Duodenal mucosa (tissue), 2 donors: ENCODE measurements around the gene NCOR2.

Source experiments
- H3K27ac ChIP-seq: one replicate; pipeline ENCODE4 v1.7.0; 2013; ENCODE audit warnings: low read depth, low read length
- H3K27me3 ChIP-seq, 2 donors: one replicate each; pipeline ENCODE4 v1.7.0; 2013; ENCODE audit warnings: low read length in 2 of 2, control low read depth in 1 of 2; ENCODE audit not compliant: insufficient read depth in 2 of 2, control insufficient read depth in 1 of 2
- H3K36me3 ChIP-seq, 2 donors: one replicate each; pipeline ENCODE4 v1.7.0; 2013; ENCODE audit warnings: low read length in 2 of 2, control low read depth in 1 of 2; ENCODE audit not compliant: insufficient read depth in 2 of 2, control insufficient read depth in 1 of 2
- H3K4me1 ChIP-seq, 2 donors: one replicate each; pipeline ENCODE4 v1.7.0; 2013; ENCODE audit warnings: low read length in 2 of 2, control low read depth in 1 of 2; ENCODE audit not compliant: insufficient read depth in 2 of 2, control insufficient read depth in 1 of 2
- H3K4me3 ChIP-seq, 2 donors: one replicate each; pipeline ENCODE4 v1.7.0; 2013; ENCODE audit warnings: low read length in 2 of 2, low read depth in 1 of 2
- H3K9ac ChIP-seq, 2 donors: one replicate each; pipeline ENCODE4 v1.7.0; 2013; ENCODE audit warnings: low read length in 2 of 2, low read depth in 1 of 2
- H3K9me3 ChIP-seq, 2 donors: one replicate each; pipeline ENCODE4 v1.7.0; 2013; ENCODE audit warnings: low read length in 2 of 2, control low read depth in 1 of 2; ENCODE audit not compliant: control insufficient read depth in 1 of 2

The NCOR2 gene

DNA sequence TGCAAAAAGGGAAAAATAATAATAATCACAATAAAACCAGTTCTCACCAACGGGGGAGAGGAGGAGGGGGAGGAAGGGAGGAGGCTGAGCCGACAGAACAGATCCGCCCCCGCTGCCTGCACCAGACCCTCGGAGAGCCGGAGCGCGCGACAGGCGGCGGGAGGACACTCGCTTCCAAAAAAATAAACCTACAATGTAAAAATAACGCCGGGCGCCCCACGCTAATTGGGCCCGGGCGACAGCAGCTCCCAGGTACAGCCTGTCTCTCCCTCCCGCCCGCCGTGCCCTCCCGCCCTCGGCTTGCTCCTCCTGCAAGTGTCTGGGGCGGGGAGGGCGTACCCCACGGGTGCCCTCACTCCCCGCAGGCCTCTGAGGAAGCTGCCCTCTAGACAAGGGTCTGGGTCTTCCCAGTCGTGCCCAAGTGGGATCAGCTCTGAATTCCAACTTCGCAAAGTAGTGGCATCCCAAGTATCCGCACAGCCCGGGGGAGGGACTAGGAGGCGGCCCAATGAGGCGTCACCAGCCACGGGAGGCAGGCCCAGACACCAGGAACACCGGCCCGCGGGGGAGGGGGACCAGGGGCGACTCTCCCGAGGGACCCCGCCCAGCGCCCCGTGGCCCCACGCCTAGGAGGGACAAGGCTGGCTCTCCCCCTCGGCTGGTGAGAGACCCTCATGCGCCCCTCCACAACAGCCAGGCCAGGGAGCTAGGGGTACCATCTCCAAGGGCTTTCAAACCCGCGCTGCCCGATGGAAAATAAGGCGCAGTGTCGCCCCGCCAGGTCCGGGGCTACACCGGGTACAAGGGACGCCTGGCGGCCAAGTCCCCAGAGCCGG lies 1.0 kb downstream of the NCOR2 start:
- Histone ChIP-seq H3K9me3 (no peaks in the 10 kb centered on the region), H3K36me3 (no peaks in the 10 kb centered on the region), H3K27me3 (no peaks in the 10 kb centered on the region), H3K4me1 (peaks cover 25 to 26% of the 10 kb centered on the region in 2 donors), H3K9ac (peak overlapping the region; percentile 84 to 88), H3K27ac (peak overlapping the region; percentile 93), H3K4me3 (peak overlapping the region; percentile 77 to 86)

DNA sequence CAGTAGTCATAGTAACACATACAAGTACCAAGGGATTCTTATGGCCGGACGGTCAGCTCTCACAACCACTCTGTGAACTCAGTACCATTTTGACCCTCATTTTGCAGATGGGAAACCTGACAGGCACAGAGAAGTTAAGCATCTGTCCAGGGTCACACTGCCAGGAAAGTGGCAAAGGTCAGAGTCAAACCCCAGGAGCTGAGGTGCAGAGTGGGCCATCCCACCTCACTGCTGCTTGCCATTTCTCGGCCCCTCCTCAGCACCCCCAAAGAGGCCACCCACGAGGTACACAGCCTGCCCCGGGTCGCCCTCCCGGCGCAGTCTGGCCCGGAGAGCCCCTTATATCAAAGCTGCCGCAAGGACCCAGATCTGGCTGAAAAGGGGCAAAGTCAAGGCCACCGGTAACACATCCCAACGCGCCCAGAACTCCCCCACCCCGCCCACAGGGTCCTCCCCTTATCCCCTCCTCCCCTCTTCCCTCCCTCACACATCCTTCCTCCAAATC lies 1.7 kb downstream of the NCOR2 start:
- Histone ChIP-seq H3K4me1 (peaks cover 25 to 26% of the 10 kb centered on the region in 2 donors), H3K9ac (peak overlapping the region; percentile 57 to 88), H3K27ac (no peak overlapping the region)

GRCh38 chr12:124564971-124565491 lies 2.4 kb downstream of the NCOR2 start:
- no peaks in the 10 kb centered on the region for H3K9me3 ChIP-seq
- H3K4me3 ChIP-seq: peak overlapping the region in 1 of 2 donors; percentile 77
- no peak overlapping the region for H3K9ac ChIP-seq
- H3K4me1 ChIP-seq: peaks cover 25 to 26% of the 10 kb centered on the region in 2 donors
- no peaks in the 10 kb centered on the region for H3K27me3 ChIP-seq
- no peaks in the 10 kb centered on the region for H3K36me3 ChIP-seq
- no peak overlapping the region for H3K27ac ChIP-seq

More for the DNA sequence above, 1.7 kb downstream of the NCOR2 start:
- peak overlapping the region; percentile 77 to 86 for H3K4me3 ChIP-seq
- no peaks in the 10 kb centered on the region for H3K27me3 ChIP-seq
- H3K9me3 ChIP-seq: no peaks in the 10 kb centered on the region
- H3K36me3 ChIP-seq: no peaks in the 10 kb centered on the region

DNA sequence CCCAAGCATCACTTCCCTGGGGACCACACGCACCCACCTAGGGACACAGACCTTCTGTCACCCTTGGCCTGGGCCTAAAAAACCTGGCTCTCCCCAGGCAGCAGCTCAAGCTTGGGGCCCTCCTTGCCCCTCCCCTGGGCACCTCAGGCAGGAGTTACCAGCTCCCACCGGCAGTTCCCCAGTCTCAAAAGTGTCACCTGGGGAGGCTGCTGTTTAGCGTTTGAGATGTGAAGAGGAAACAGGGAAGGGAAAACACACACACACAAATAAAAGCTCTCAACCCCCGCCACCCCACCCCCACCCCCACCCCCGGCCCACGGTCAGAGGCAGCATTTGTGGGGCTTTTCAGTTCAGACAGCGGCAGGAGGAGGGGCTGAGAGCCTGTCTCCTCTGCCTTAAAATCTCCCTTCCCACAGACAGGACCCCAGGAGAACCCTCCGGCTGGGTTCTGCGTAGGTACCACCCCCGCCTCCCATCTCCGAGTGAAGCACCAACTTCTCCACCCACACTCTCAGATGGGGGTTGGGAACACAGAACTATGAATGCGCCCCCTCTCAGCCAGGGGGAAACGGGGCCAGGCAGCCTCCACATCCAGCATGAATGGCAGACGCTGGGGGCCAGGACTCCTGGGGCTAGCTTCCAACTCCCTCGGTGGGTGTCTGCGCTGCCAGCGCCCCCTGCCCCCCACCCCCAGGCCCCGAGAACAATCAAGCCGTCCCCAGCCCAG lies 3.0 kb downstream of the NCOR2 start:
- Histone ChIP-seq H3K36me3 (no peaks in the 10 kb centered on the region), H3K4me1 (peaks cover 25 to 26% of the 10 kb centered on the region in 2 donors), H3K27me3 (no peaks in the 10 kb centered on the region), H3K27ac (no peak overlapping the region), H3K4me3 (no peak overlapping the region), H3K9ac (no peak overlapping the region), H3K9me3 (peaks cover 0 to 4% of the 10 kb centered on the region in 2 donors)

GRCh38 chr12:124563809-124564208 lies 3.6 kb downstream of the NCOR2 start:
- no peaks in the 10 kb centered on the region for H3K27me3 ChIP-seq
- H3K9me3 ChIP-seq: peaks cover 0 to 4% of the 10 kb centered on the region in 2 donors
- H3K27ac ChIP-seq: no peak overlapping the region
- no peaks in the 10 kb centered on the region for H3K36me3 ChIP-seq
- H3K4me3 ChIP-seq: no peak overlapping the region
- no peak overlapping the region for H3K9ac ChIP-seq
- H3K4me1 ChIP-seq: peaks cover 20 to 25% of the 10 kb centered on the region in 2 donors

GRCh38 chr12:124563401-124563800 lies 4.0 kb downstream of the NCOR2 start:
- H3K4me3 ChIP-seq: no peak overlapping the region
- no peaks in the 10 kb centered on the region for H3K27me3 ChIP-seq
- peaks cover 0 to 4% of the 10 kb centered on the region in 2 donors for H3K9me3 ChIP-seq
- no peak overlapping the region for H3K9ac ChIP-seq
- H3K36me3 ChIP-seq: no peaks in the 10 kb centered on the region
- peaks cover 20 to 25% of the 10 kb centered on the region in 2 donors for H3K4me1 ChIP-seq
- H3K27ac ChIP-seq: no peak overlapping the region

DNA sequence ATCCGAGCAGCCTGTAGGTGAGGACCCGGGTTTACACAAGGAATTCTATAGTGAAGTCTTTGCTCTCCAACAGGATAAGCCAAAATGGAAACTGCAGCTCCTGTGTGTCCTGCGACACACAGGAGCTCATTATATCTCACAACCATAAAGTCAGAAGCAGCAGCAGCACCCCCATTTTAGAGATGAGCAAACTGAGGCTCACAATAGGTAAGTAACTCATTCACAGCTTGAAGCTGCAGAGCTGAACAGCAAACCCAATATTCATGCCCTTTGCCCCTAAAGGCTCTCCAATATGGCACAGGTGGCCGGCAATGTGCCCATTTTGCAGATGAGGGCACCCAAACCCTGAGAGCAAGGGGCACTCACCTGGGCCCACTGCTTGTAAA lies 4.6 kb downstream of the NCOR2 start:
- H3K27me3 ChIP-seq: no peaks in the 10 kb centered on the region
- H3K4me3 ChIP-seq: no peak overlapping the region
- no peak overlapping the region for H3K27ac ChIP-seq
- no peak overlapping the region for H3K9ac ChIP-seq
- H3K4me1 ChIP-seq: peaks cover 14 to 22% of the 10 kb centered on the region in 2 donors
- H3K9me3 ChIP-seq: peaks cover 0 to 4% of the 10 kb centered on the region in 2 donors
- H3K36me3 ChIP-seq: no peaks in the 10 kb centered on the region

DNA sequence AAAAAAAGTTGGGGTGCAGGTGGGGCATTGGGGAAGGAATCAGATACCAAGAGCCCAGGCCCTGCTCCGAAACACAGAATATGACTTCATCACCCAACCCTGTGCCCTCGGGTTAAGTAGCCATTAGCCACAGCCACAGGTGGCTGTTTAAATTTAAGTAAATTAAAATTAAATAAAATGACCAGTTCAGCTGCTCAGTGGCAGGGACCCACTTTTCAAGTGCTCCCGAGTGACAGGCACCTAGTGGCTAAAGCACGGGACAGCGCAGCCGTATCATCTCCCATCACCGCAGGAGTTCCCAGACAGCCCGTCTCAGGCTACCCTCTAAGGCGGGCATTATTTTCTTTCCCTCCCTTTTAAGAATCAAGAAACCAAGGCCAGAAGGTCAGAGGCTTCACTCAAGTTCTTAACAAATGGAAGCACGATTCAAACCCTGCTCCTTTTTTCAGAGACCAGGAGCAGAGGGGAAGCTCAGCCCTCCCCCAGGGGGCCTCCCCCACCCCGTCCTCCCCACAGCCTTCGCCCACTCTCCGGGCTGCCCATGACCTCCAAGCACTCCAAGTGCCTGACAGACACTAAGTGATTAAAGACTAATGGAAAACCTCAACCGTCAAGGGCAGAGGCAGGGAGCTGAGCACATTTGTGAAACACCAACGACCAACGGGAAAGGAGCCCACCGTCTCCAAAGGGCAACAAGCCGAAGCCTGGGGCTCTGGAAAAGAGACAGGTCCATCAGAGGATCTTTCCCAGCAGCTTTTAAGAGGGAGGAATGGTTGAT lies 5.2 kb downstream of the NCOR2 start:
- H3K27ac ChIP-seq: no peak overlapping the region
- H3K9ac ChIP-seq: no peak overlapping the region
- peaks cover 18 to 22% of the 10 kb centered on the region in 2 donors for H3K4me1 ChIP-seq
- peaks cover 0 to 3% of the 10 kb centered on the region in 2 donors for H3K36me3 ChIP-seq
- H3K9me3 ChIP-seq: peaks cover 0 to 4% of the 10 kb centered on the region in 2 donors
- H3K4me3 ChIP-seq: no peak overlapping the region
- H3K27me3 ChIP-seq: no peaks in the 10 kb centered on the region

DNA sequence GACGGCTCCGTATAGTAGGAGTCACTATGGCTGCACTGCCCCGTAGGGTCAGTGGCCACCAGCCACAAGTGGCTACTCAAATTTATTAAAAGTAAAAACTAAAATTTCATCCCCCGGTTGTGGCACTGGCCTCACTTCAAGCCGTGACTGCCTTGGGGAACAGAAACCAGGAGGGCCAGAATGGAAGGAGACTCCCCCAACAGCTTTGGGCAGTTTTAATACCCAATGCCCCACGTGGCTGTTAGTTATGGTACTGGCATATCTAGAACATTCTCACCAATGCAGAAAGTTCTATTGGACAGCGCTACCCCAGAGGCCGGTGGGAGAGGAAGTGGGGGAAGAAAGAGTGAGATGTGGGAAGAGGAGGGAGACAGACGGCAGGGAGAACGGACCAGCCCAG lies 6.2 kb downstream of the NCOR2 start:
- Histone ChIP-seq H3K4me3 (no peak overlapping the region), H3K27ac (no peak overlapping the region), H3K36me3 (peaks cover 0 to 4% of the 10 kb centered on the region in 2 donors), H3K9ac (no peak overlapping the region), H3K9me3 (peaks cover 0 to 4% of the 10 kb centered on the region in 2 donors), H3K27me3 (no peaks in the 10 kb centered on the region), H3K4me1 (peaks cover 19 to 22% of the 10 kb centered on the region in 2 donors)
